Fibroblast of lung (primary cell): ENCODE data around the gene ARF1. TPM values are rescaled to one million over a fixed set of nuclear protein-coding genes. Genes with fewer than 3 reads are reported as not detected.

Experiments used
- DNase-seq, 2 donors: peaks; one replicate each; pipeline versions ENCODE4 v3.0.0 to v3.0.0-alpha.2; 2010; ENCODE audit warnings: low read depth in 2 of 2
- H2AFZ ChIP-seq: 2 replicates; pipeline ENCODE4 v1.5.1; 2012; ENCODE audit warnings: low read length, control low read depth, inconsistent platforms
- H3K27ac ChIP-seq: 2 replicates; pipeline ENCODE4 v1.5.1; 2011; ENCODE audit warnings: low read length, control low read depth; ENCODE audit not compliant: insufficient read depth
- H3K27me3 ChIP-seq: 2 replicates; pipeline ENCODE4 v1.5.1; 2011; ENCODE audit warnings: mild to moderate bottlenecking, low read length; ENCODE audit not compliant: control insufficient read depth, insufficient read depth
- H3K36me3 ChIP-seq: 2 replicates; pipeline ENCODE4 v1.5.1; 2011; ENCODE audit warnings: low read length; ENCODE audit not compliant: control insufficient read depth, insufficient read depth
- H3K4me1 ChIP-seq: 2 replicates; pipeline ENCODE4 v1.5.1; 2011; ENCODE audit warnings: low read length; ENCODE audit not compliant: control insufficient read depth, insufficient read depth; ENCODE audit errors: extremely low read depth
- H3K4me2 ChIP-seq: 2 replicates; pipeline ENCODE4 v1.5.1; 2011; ENCODE audit warnings: low read length, control low read depth; ENCODE audit not compliant: insufficient read depth; ENCODE audit errors: extremely low read depth
- H3K4me3 ChIP-seq, 4 experiments: fragments of 200-600 bp in 1 of 4; sonication (generic) in 1 of 4; replicated peaks in 1 of 4; 2 replicates each; pipeline ENCODE4 v1.5.1; 2011 to 2016; ENCODE audit warnings: low read length in 4 of 4, low read depth in 3 of 4, mild to moderate bottlenecking in 3 of 4, control low read depth in 2 of 4, inconsistent platforms in 1 of 4, mixed read lengths in 1 of 4; ENCODE audit not compliant: insufficient read depth in 1 of 4; ENCODE audit errors: control extremely low read depth in 1 of 4
- H3K79me2 ChIP-seq: 2 replicates; pipeline ENCODE4 v1.5.1; 2012; ENCODE audit warnings: mild to moderate bottlenecking, low read length, inconsistent platforms; ENCODE audit not compliant: control insufficient read depth, insufficient read depth
- H3K9ac ChIP-seq: 2 replicates; pipeline ENCODE4 v1.5.1; 2011; ENCODE audit warnings: mild to moderate bottlenecking, low read length, control low read depth; ENCODE audit not compliant: insufficient read depth
- H3K9me3 ChIP-seq: 2 replicates; pipeline ENCODE4 v1.5.1; 2012; ENCODE audit warnings: low read depth, low read length; ENCODE audit not compliant: control insufficient read depth, insufficient read depth
- H4K20me1 ChIP-seq: 2 replicates; pipeline ENCODE4 v1.5.1; 2011; ENCODE audit warnings: low read length; ENCODE audit not compliant: control insufficient read depth, insufficient read depth; ENCODE audit errors: extremely low read depth
- EZH2 ChIP-seq: IDR thresholded peaks from 2 replicates; pipeline ENCODE4 v1.5.1; 2012; ENCODE audit warnings: low read length, control low read depth, mild to moderate bottlenecking; ENCODE audit errors: missing control alignments
- polyA plus RNA-seq, 2 donors: library from polyadenylated mRNA; depleted of rRNA in 1 of 2; stranded (reverse) in 1 of 2; unstranded in 1 of 2; fragments of >200 nt; gene quantifications; 2 replicates each; pipeline ENCODE4 v1.2.1, GENCODE V29; 2011 to 2012; ENCODE audit warnings: missing spikeins in 1 of 2
- total RNA-seq: library from RNA; depleted of rRNA; stranded (reverse); fragments of >200 nt; gene quantifications from 2 replicates; pipeline ENCODE4 v1.2.1, GENCODE V29; 2014
- TF ChIP-seq, protein P1 (sequence below), 2 donors: IDR thresholded peaks in 1 of 2; conservative IDR thresholded peaks in 1 of 2; 1 replicate in 1 of 2; 2 replicates in 1 of 2; pipeline ENCODE4 v1.5.1; 2011 to 2012; ENCODE audit warnings: low read length in 2 of 2, control low read depth in 1 of 2, inconsistent platforms in 1 of 2, low read depth in 1 of 2, mild to moderate bottlenecking in 1 of 2

The ARF1 gene
- total and polyA plus RNA-seq, 2 donors (not counting 1 experiment from before 2014, with no cell fraction given): 261 to 546 TPM

DNA sequence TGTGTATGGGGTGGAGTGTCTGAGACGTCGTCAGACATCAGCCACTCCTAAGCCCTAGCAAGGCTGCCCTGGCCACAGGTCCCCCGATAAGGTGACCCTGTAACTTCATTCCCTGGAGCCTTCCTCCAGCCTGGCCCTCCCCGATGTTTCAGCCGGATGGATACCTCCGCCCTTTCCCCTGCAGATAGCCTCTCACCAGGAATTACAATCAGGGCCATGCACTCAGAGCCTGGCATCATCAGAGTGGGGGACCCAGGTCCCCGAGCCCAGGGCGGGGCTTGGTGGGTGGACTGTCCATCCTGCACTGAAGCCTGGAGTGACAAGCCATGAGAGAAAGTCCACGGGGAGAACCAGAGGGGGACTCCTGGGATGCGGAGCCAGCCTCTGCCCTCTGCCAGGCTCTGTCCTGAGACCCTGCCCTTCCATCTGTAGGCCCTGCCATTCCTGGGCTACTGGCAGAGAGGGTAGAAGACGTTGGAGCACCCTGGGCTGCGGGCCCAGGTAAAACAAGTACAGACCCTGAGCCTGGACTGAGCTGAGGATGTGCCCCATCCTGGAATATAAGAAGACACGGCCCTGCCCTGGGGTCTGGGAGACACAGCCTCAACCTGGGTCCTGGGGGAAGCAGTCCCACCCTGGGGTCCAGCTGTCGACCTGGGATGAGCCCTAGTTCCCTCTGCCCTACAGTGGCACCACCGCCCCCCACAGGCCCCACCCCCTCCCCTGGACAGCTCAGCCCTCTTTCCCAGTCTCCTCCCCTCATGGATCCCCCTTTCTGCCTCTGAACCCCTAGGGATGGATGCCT, 16.8 kb upstream of the ARF1 start:
- Histone ChIP-seq H2AFZ (no peak overlapping the region), H3K9me3 (no peaks in the 10 kb centered on the region), H4K20me1 (no peaks in the 10 kb centered on the region), H3K36me3 (no peaks in the 10 kb centered on the region), H3K79me2 (no peaks in the 10 kb centered on the region), H3K4me2 (no peak overlapping the region), H3K4me1 (no peaks in the 10 kb centered on the region), H3K27me3 (peaks cover 10% of the 10 kb centered on the region), H3K4me3 (no peak overlapping the region), H3K9ac (no peak overlapping the region), H3K27ac (no peak overlapping the region)
- DNase-seq: no peak
- TF ChIP-seq, protein P1, sequence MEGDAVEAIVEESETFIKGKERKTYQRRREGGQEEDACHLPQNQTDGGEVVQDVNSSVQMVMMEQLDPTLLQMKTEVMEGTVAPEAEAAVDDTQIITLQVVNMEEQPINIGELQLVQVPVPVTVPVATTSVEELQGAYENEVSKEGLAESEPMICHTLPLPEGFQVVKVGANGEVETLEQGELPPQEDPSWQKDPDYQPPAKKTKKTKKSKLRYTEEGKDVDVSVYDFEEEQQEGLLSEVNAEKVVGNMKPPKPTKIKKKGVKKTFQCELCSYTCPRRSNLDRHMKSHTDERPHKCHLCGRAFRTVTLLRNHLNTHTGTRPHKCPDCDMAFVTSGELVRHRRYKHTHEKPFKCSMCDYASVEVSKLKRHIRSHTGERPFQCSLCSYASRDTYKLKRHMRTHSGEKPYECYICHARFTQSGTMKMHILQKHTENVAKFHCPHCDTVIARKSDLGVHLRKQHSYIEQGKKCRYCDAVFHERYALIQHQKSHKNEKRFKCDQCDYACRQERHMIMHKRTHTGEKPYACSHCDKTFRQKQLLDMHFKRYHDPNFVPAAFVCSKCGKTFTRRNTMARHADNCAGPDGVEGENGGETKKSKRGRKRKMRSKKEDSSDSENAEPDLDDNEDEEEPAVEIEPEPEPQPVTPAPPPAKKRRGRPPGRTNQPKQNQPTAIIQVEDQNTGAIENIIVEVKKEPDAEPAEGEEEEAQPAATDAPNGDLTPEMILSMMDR (conservative IDR thresholded peaks at IDR 0.05 in 1 of 2, IDR thresholded peaks at IDR 0.05 in 1 of 2; ENCODE audit: low read depth in 1 of 2, low read length in 2 of 2): no peak

DNA sequence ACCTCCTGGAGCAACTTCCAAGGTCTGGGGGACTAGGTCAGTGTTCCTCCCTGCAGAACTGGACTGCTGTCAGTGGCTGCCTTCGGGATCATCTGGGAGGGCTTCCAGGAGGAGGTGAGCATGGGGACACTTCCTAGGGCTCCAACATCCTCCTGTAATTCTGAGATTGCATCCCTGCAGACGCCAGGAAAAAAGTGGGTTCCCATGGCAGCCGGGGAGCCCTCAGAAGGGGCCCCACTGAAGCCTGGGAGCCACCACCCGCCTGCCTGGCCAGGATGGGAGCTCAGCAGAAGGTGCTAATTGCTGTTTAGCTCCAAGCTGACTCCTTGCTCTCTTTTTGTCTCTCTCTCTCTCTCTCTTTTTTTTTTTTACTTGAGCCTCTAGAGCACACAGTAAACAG, 16.1 kb upstream of the ARF1 start:
- Histone ChIP-seq H3K27me3 (peaks cover 10% of the 10 kb centered on the region), H3K9me3 (no peaks in the 10 kb centered on the region), H3K36me3 (no peaks in the 10 kb centered on the region), H3K27ac (no peak overlapping the region), H2AFZ (no peak overlapping the region), H3K4me3 (no peak overlapping the region), H4K20me1 (no peaks in the 10 kb centered on the region), H3K9ac (no peak overlapping the region), H3K4me1 (no peaks in the 10 kb centered on the region), H3K4me2 (no peak overlapping the region), H3K79me2 (no peaks in the 10 kb centered on the region)
- no peak for TF ChIP-seq EZH2
- TF ChIP-seq, protein P1 (conservative IDR thresholded peaks at IDR 0.05 in 1 of 2, IDR thresholded peaks at IDR 0.05 in 1 of 2; ENCODE audit: low read depth in 1 of 2, low read length in 2 of 2): no peak
- DNase-seq: no peak

DNA sequence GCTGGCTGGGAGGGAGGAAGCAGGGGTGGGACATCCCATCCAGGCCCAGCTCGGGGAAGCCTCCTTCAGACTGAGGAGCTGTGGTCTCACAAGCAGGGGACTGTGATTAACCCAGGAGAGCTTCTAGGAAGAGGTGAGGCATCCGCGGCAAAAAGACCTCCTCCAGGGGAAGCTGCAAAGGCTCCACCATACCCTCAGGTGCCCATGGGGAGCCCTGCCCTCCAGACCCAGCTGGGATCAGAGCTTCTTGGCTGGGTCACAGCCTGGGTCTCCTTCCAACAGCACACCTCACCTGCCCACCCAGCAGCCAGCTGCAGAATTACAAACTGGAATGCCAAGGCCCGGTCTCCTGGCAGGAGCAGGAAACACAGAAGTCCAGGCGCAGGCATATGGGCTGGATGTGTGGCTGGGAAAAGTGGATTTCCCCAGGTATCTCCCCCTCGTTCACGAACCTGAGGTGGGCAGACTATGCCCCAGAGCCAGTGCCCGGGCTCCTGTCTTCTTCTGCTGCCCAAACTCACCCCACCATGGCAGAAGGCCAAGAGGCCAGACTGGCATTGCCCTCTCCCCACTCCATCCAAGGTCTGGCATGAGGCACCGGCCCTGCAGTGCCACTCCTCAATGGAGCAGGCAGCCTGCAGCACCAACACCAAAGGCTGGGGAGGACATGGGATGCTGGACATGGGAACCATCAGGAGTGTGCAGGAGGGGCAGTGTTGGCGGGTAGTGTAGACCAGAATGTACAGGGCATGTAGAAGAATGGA, 15.4 kb upstream of the ARF1 start:
- TF ChIP-seq EZH2: no peak
- TF ChIP-seq, protein P1 (conservative IDR thresholded peaks at IDR 0.05 in 1 of 2, IDR thresholded peaks at IDR 0.05 in 1 of 2; ENCODE audit: low read depth in 1 of 2, low read length in 2 of 2): no peak
- H3K36me3 ChIP-seq: no peaks in the 10 kb centered on the region
- no peaks in the 10 kb centered on the region for H3K79me2 ChIP-seq
- no peaks in the 10 kb centered on the region for H3K9me3 ChIP-seq
- H4K20me1 ChIP-seq: no peaks in the 10 kb centered on the region
- no peak for DNase-seq
- H3K27me3 ChIP-seq: peaks cover 10% of the 10 kb centered on the region
- H2AFZ ChIP-seq: no peak overlapping the region
- no peak overlapping the region for H3K27ac ChIP-seq
- no peak overlapping the region for H3K4me2 ChIP-seq
- no peaks in the 10 kb centered on the region for H3K4me1 ChIP-seq
- no peak overlapping the region for H3K9ac ChIP-seq
- H3K4me3 ChIP-seq: no peak overlapping the region
